Astrocyte of the hippocampus (primary cell): Measurements from ENCODE around the gene CAPN5.

ENCODE experiments used
- DNase-seq: peaks from one replicate; pipeline ENCODE4 v3.0.0; 2011; ENCODE audit warnings: low read depth, low spot score

CAPN5 gene

DNA sequence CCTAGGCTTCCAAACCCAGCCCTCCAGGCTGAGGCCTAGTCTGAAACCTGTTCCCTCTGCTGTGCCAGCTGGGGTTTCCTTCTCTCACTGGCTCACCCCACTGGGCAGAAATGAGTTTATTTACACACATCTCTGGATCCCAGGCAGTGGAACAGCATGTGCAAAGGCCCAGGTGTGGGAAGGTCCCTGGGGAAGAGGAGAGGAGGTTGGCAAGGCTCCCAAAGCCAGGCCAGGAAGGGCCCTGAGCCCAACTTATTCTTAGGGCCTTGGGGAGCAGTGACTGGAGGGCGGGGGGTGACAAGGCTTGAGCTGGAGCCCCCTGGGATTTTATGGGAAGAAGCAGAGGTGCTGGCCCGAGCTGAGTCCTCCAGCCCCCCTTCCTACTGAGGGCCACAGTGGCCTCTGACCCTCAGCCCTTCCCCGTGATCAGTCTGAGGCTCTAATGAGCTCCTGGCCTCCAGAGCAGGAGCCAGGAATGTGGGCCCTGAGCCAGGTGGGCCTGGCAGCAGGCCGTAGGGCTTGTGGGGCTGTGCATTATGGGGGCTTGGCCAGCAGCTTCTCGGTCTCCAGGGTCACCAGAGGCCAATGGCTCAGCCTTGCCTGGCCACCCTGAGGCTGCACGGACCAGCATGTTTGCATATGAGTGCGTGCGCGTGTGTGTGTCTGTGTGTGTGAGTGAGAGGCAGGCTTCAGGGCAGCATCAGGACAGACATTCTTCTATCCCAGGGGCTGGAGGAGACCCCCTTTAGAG, 64.2 kb downstream of the CAPN5 start:
- DNase-seq = peak; percentile 87

DNA sequence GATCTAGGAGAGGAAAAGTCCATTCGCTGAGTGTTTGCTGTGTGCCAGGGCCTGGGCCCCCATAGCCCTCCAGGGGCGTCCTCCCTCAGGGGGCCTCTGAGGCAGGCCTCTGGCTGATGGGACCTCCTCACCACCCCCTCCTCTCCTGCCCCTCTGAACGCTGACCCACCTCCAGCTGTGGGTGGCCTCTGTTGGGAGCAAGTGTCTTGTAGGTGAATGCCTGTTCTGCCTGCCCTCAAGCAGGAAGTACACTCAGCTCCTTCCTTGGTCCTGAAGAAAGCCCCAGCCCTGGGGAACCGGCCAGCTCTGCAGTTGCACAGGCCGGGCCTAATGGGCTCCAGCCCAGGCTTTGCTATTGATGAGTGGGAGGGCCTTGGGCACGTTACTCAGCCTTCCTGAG, 64.8 kb downstream of the CAPN5 start:
- DNase-seq = no peak

DNA sequence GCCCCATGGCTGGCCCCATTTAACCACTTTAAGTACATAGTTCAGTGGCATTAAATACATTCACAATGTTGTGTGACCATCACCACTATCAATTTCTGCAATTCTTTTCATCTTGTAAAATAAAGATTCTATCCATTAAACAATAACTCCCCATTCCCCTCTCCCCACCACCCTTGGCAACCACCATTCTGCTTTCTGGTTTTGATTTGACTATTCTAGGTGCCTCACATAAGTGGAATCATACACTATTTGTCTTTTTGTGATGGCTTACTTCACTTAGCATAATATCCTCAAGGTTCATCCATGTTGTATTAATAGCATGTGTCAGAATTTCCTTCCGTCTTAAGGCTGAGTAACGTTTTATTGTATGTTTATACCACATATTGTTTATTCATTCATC, 68.3 kb downstream of the CAPN5 start:
- DNase-seq = no peak

DNA sequence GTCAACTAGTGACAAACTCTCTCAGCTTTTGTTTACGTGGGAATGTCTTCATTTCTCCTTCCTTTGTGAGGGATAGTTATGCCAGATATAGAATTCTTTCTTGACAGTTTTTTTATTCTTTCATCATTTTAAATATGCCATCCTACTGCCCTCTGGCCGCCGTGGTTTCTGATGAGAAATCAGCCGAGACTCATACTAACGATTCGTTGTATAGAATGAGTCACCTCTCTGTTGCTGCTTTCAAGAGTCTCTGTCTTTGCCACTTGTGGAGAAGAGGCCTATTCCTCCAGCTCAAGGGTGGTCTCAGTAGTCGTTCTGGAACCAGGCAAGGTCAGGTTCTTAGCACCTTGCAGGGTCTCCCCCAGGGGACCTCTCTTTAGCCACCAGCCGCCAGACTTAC, 69.3 kb downstream of the CAPN5 start:
- DNase-seq = peak; percentile 49

DNA sequence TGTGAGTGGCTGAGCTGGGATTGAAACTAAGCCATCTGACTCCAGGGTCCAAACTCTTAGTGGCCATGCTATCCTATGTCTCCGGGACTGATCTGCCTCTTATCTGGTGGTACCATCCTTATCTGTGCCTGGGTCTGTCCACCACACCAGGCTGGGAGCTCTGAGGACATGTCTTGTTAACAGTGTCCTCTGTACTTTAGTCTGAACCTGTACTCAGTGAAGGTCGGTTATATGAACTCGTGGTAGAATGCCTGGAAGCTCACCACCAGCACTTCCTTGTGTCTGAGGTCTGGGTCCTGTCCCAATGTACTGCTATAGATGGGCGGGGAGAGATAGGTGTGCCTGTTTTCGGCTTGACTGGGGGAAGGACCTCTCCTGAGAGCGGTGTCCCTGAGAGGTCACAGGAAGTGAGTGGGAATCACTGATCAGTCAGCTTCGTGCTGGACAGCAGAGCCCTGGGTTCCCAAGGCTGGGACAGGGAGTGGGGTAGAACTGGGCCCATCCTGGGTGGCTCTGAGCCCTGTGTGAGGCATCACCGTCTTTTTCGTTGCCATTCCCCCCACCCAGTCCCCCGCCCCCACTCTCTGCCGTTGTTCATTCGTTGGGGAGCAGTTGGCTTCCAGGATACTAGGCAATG, 70.1 kb downstream of the CAPN5 start:
- DNase-seq = no peak

DNA sequence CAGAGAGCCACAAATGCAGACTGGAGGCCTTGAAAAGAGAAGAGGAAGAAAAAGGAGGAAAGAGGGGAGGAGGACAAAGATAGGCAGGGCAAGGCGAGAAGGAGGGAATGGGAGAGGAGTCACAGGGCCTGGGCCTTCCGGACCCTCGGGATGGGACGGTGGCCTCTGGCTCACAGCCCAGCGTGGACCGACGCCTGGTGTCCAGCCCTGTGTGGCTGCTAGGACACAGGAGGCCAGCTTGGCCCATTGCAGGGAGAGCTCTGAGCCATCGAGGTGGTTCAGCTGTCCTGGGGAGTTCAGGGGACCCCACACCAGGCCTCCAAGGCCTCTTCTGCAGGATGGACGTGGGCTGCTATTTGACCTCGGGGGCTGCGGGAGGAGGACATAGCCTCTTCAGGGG, 70.7 kb downstream of the CAPN5 start:
- no peak for DNase-seq

DNA sequence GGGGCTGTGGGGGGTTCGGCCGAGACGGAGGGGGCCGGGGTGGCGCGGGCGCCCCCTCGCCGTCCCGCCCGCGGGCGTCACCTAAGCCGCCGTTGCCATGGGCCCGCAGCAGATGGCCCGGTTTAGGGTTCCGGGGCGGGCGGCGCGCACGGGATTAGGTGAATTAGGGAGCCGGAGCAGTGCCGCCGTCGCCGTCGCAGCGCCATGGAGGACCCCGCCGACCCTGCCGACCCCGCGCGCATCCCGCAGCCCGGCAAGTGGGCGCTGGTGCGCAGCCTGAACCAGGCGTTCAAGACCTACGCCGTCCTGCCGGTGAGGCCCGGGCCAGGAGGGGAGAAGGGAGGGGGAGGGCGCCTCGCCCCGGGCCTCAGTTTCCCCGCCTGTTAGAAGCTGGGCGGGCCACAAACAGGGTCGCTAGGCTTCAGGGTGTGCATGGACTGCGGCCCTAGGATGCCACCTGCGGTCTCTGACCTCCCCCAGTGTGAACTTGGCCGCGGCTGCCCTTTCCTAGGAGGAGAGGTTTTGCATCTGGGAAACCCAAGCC, 71.4 kb downstream of the CAPN5 start:
- DNase-seq = no peak

DNA sequence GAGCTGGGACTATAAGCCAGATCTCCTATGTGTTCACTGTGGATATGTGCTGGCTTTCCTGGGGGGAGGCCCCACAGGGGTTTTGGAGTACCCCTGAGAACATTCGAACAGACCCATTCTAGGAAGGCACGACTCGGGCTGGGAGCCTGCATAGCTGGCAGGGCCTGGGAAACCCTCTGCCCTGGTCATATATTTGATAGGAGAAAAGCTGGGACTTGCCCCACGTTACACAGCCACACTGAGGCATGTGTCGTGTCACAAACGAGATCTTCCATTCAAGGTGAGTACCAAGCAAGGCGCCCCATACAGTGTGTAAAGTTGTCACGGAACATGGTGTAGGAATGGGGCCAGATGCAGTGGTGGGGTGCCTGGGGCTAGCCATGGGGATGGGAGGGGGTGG, 72.4 kb downstream of the CAPN5 start:
- no peak for DNase-seq

DNA sequence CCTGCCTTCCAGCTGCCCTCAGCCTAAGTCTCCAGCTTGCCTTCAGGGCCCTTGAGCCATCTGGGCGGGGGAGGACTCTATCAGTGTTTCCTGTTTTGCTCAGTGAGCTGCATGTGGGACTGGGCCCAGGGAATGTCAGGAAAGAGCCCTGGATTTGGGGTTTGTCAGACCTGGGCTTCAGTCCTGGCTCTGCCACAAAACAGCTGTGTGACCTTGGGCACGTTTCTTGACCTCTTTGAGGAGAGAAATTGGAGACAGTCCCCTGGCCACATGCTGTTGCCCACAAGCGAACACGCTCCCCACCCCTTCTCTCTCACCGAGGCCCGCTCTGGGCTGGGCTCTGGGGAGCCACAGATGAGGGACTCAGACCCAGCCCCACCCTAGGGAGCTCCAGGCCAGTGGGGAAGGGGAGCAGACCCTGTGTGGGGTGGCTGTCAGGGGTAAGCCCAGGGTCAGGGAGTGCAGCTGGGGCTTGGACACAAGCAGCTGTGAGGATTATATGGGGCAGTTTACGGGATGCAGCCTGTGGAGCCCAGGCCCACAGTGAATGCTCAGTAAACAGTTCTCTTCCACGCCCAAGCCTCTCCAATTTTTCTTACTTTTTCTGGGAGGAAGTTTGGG, 73.6 kb downstream of the CAPN5 start:
- DNase-seq = no peak

DNA sequence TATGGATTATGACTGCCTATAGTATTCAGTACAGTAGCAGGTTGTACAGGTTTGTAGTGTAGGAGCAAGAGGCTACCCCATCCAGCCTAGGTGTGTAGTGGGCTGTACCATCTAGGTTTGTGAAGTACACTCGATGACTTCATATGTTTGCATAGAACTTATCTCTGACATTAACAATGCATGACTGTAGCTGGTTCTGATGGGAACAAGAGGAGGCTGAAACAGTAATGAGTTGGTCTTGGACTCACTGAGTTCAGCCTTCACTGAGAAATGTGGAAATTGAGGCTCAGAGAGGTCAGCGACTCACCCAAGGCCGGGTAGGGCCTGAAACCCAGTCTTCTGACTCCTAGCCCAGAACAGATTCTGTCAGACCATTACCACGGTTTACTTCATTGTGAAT, 74.3 kb downstream of the CAPN5 start:
- DNase-seq = peak; percentile 56

DNA sequence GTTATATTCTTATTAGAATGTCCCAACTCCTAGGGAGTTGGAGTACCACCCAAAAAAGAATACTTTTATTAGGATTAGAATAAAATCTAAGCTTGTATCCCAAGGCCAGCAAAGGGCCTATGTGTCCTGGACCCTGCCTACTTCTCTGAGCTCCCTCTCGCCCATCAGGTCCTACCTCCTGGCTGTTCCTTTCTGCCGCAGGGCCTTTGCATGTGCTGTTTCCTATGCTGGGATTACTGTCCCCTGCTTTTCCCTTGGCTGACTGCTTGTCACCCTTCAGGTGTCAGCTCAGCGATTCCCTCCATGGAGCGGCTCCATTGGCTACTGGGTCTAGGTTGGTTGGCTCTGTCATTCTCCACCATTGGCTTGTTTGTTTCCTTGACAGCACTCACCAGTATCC, 74.7 kb downstream of the CAPN5 start:
- DNase-seq = no peak

DNA sequence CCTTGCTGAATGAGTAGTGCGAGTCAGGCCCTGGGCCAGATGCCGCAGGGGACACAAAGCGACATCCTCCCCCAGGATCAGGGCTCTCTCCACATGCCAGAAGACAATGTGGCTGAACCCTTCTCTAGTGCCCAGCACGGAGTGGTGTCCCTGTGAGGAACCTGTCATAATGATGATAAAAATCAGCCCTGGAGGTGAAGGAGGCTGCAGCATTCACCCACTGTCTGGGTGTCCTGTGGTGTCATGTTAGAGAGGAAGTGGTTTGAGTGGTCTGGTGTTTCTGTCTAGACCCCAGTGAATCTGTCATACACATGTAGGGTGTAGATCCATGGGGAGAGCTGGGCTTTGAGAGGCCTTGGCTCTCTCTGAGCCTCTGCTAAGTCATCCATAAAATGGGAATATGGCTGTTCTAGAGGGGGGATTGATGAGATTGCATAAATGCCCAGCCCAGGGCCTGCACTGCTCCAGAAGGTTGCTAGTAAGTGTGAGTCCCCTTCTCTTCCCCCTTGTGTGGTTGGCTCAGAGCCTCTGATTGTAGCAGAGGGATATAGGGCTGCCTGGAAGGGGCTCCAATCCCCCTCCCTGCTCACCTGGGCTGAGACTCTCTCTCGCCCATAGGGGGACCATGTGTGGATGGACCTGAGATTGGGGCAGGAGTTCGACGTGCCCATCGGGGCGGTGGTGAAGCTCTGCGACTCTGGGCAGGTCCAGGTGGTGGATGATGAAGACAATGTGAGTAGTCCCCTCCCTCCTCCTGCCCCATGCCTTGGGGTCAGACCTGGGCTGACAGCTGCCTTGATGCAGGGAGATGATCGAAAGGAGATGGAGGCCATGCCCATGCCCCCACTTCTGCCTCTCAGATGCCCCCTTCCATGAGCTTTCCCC, 75.6 kb downstream of the CAPN5 start:
- no peak for DNase-seq

DNA sequence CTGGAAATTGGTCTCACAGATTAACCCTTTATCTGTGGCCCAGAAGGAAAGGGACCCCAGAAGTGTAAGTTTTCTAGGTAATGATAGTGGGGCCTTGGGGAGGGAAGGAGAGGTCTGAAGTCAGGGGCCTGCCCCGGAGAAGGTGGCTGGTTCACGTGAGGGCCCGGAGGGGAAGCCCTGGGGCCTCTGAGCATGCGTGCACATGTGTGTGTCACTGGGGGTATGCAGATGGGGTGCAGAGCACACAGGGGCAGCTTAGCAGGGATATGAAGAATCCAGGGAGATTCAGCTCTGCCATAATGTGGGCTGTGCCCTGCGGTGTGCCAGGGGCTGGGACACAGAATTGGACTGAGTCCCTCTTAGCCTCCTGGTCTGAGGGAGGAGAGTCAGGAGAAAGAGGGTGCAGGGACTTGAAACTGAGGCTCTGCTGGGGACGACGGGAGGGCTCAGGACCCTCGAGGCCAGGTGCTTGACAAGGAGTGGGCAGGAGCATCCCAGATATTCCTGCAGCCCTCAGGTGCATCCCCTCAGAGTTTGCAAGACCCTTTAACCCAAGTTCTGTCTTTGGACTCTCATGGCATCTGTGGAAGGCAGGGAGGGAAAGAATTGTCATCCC, 76.7 kb downstream of the CAPN5 start:
- DNase-seq = no peak

DNA sequence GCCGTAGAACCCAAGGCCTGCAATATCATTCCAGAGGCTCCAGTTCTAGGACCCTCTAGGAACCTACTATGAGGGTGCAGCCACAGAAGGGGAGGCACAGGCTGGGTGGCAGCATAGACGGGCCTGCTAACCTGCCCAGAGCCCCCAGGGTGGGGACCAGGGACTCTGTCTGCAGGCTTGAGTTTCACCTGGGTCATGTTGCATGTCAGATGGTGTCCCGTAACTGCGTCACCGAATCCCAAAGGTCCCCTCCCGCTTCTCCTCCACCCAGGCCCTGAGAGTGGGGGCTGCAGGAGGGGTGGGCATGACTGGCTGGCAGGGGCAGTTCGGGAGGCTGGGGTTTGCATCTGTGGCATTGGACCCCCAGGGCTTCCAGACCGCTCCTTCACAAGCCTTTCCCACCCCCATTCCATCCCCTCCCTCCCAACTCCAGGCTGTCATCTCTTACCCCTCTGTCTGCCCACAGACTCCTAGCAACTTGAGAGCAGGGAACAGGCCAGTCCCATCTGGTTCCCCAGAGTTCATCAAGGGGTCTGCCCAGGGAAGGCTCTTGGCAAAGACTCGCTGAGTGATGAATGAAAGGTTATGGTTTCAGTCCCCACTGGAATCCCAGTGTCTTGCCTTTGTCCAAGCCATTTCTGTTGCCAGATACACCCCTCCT, 77.6 kb downstream of the CAPN5 start:
- DNase-seq = peak; percentile 11

DNA sequence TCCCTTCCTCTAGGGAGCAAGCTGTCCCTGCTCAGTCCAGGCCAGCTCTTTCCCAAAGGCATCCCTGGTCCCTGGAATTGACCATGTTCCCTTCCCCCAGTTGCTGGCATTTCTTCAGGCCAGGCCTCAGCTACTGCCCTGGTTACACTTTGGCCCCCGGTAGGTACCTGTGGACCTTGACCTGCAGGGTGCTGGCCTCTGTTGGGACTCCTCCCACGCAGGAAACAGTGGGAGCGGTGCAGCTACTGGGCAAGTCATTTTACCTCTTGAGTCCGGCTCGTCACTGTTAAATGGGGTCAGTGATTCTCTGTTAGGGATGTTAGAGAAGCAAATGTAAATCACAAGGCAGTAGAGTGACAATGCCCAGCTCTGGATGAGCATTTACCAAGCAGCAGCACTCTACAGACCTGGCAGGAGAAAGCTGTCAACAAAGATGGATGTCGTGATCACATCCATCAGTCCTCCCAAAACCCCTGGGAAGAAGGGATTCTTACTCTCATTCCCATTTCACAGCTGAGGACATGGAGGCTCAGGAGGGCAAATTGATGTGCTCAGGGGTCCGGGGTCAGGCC, 78.2 kb downstream of the CAPN5 start:
- DNase-seq = no peak

DNA sequence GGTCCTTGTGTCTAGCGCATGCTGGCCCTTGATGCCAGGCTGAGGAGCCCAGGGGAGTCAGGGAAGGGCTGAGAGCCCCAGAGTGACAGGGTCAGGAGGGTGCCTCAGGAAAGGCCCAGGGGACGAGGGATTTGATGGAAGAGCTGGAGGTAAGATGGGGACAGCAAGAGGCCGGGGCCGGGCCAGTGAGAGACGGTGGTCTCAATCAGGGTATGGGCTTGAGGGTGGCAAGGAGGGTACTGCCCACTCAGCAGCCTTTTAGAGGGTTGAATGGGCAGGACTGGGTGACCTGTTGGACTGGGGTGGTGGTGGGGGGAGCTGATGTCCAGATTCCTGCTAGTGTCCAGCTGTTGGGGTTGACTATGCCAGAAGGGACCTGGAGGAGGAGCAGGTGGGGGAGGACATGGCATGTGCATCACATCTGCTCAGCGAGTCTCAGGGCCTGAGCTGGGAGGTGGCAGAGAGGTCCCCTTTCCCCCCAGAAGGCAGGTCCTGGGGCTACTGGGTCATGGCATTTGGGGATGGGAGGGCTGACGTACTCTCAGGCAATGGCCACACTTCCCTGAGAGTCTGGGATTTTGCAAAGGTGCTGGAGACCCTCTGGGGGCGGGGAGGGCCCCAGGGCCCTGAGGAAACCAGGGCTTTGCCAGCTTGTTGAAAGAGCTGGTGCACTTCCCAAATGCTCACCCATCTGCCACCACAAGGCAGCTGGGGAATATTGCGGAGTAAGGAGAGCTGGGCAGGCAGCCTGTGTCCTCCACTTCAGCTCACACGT, 79.7 kb downstream of the CAPN5 start:
- DNase-seq = no peak

DNA sequence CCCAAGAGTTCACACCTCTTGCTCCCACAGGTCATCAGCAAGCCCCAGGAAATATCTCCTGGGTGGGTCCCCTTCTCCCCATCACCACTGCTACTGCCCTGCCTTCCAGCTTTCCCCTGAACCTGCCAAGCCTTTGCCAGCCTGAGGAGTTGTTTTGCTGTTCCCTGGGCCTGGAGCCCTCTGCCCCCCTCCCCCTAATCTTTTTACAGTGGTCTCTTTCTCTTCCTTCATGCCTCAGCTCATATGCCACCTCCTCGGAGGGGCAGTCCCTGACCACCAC, 80.2 kb downstream of the CAPN5 start:
- no peak for DNase-seq

DNA sequence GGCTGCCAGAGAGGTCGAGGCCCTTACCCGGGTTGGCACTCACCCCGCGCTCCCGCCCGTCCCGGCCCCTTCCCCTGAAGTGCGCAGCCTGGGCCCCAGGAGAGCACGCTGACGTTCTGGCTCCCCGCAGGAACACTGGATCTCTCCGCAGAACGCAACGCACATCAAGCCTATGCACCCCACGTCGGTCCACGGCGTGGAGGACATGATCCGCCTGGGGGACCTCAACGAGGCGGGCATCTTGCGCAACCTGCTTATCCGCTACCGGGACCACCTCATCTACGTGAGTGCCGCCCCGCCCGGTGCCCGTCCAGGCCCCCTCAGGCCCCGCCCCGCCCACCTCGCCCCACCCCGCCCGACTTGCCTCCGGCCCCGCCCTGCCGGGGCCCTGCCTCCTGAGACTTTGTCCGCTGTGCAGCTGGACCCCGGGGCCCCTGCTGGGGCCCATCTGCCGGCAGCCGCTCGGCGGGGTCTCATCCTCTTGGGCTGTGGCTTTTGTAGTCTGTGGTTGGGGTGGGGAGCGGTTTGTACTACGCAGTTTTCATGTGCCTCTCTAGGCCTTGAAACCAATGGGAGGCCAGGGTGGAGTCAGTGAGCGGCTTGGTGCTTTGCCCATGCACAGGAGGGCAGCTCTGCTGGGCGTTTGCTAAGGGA, 81.0 kb downstream of the CAPN5 start:
- peak; percentile 38 for DNase-seq

DNA sequence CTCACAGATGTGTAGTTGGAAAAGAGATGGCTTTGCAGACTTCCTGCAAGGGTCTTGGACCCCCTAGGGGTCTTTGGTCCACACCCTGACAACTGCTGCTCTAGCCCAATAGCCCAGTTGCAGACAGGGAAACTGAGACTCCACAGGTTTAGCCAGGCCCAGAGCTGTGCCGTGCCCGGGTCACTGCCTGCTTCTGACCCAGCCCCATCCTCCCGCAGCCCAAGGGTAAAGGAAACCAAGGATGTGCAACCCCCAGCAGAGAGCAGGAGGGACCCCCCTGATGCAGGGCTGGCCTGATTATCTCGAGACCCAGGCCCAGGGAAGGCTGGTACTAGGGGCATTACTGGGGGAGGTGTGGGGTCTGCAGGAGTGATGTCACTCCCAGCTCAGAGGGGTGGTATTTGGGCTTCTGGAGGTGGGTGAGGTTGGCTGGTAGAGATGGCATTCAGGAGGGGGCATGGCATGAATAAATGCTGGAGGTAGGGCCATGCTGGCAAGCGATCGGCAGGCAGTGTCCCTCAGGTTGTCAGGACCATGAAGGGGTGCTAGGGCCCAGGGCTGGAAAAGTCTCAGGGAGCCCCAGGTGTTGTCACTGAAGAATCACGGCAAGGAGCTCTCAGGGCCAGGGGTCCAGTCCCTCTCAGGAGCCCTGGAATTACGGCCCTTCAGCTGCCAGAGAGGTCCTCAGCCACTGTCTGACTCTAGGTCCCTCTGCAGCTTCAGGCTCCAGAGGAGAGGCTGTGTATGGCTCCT, 82.4 kb downstream of the CAPN5 start:
- no peak for DNase-seq
